Measurements from ENCODE around the gene ITPR3.

Gene ITPR3

DNA sequence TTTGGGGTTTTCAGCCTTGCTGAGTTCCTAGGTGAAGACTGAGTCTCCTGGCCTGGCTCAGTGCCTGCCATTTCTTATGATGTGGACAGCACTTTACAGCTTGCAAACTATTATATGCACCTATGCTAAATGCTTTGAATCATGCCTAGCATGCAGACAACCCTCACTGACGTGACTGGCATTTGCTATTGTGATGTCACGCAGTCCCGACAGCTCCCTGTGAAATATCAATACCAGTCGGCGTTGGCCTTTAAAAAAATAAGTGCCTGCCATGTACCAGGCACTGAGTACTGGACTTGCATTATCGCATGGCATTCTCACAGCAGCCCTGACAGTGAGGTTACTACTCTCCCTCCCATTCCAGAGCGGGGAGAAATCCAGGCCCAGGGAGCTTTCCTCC is 54.8 kb downstream of the ITPR3 start:
- no peak overlapping the region; a peak in 1 of 20 replicates for H3K4me3 ChIP-seq
- H3K9ac ChIP-seq = peak overlapping the region in 7 of 11 experiments; percentile 4 to 63 (median 36); a peak in 8 of 22 replicates
- 0 out of 22 replicates have a peak, but pooled peaks cover 0 to 5% (median 0%) of the 10 kb centered on the region in 11 experiments for H3K27me3 ChIP-seq
- peak overlapping the region in 9 of 11 experiments; percentile 40 to 66 (median 53); a peak in 16 of 22 replicates for H3K27ac ChIP-seq
- peak overlapping the region; percentile 57 to 91 (median 75) for H3K4me2 ChIP-seq
- peaks cover 0 to 9% (median 0%) of the 10 kb centered on the region in 11 experiments; a peak in 4 of 22 replicates for H4K20me1 ChIP-seq
- no peaks in the 10 kb centered on the region for H3K9me3 ChIP-seq (replicated peaks in 1 of 11)
- H3K4me1 ChIP-seq = peaks cover 63 to 89% (median 80%) of the 10 kb centered on the region in 10 experiments
- no peak for TF ChIP-seq Cebpa-rat (IDR thresholded peaks at IDR 0.05)
- H3K36me3 ChIP-seq = peaks cover 0 to 75% (median 48%) of the 10 kb centered on the region in 11 experiments; a peak in 16 of 22 replicates

DNA sequence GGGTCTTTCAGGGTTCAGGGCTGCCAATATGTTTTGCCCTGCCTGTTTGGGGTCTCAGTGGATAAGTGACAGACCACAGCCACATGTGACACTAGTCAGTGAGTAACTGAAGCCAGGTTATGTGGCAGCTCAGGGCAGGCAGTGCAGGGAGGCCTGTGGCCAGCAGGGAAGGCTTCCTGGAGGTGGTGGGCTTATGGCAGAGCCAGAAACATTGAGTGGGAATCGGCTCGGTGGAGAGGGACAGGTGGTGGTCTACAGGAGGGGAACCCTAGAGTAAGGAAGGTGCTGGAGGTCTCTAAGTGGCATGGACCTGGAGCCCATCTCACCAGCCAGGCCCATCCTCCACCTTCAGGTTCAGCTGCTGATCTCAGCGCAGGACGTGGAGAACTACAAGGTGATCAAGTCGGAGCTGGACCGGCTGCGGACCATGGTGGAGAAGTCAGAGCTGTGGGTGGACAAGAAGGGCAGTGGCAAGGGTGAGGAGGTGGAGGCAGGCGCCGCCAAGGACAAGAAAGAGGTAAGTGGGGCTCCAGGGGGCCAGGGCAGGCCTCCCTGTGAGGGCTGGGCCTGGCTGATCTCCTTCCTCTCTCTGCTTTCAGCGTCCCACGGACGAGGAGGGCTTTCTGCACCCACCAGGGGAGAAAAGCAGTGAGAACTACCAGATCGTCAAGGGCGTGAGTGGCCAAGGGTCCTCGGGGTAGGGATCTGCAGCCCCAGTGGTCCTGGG is 55.5 kb downstream of the ITPR3 start:
- Histone ChIP-seq H3K9ac (peak overlapping the region in 3 of 11 experiments; percentile 11 to 31 (median 14); a peak in 5 of 22 replicates), H3K4me3 (no peak overlapping the region), H3K36me3 (peaks cover 0 to 75% (median 53%) of the 10 kb centered on the region in 11 experiments; a peak in 16 of 22 replicates), H3K27me3 (0 out of 22 replicates have a peak, but pooled peaks cover 0 to 5% (median 0%) of the 10 kb centered on the region in 11 experiments), H4K20me1 (peaks cover 0 to 9% (median 0%) of the 10 kb centered on the region in 11 experiments; a peak in 4 of 22 replicates), H3K9me3 (replicated peaks in 1 of 11) (no peaks in the 10 kb centered on the region), H3K4me2 (peak overlapping the region; percentile 57 to 91 (median 81); a peak in 21 of 22 replicates), H3K27ac (peak overlapping the region in 8 of 11 experiments; percentile 40 to 66 (median 53); a peak in 10 of 22 replicates), H3K4me1 (peaks cover 63 to 87% (median 80%) of the 10 kb centered on the region in 10 experiments)
- no peak for TF ChIP-seq Cebpa-rat (IDR thresholded peaks at IDR 0.05)

DNA sequence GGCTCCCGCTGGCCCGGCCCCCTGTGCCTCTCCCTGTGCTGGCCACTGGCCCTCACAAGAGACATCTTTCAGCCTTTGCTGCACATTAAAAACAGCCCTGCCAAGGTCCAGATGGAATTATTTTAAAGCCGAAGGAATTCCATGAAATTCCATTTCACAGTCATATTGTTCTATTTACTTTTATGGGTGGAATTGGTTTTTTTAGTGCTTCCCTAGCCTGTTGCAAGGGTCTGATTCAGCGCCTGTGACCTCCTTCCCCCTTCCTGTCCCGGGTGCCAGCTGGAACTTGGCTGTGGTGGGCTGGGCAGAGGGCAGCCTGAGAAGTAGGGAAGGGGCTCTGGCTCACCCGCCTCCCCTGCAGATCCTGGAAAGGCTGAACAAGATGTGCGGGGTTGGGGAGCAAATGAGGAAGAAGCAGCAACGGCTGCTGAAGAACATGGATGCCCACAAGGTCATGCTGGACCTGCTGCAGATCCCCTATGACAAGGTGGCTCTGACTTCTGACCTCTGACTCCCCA is 56.1 kb downstream of the ITPR3 start:
- Histone ChIP-seq H3K4me1 (peaks cover 63 to 90% (median 82%) of the 10 kb centered on the region in 10 experiments), H3K27me3 (0 out of 22 replicates have a peak, but pooled peaks cover 0 to 5% (median 0%) of the 10 kb centered on the region in 11 experiments), H3K4me3 (no peak overlapping the region), H3K9me3 (replicated peaks in 1 of 11) (no peaks in the 10 kb centered on the region), H3K36me3 (peaks cover 0 to 75% (median 54%) of the 10 kb centered on the region in 11 experiments; a peak in 16 of 22 replicates), H3K9ac (peak overlapping the region in 1 of 11 experiments; percentile 31; a peak in 3 of 22 replicates), H3K4me2 (peak overlapping the region; percentile 57 to 91 (median 81)), H4K20me1 (peaks cover 0 to 5% (median 0%) of the 10 kb centered on the region in 11 experiments; a peak in 2 of 22 replicates), H3K27ac (peak overlapping the region in 3 of 11 experiments; percentile 25 to 66 (median 62); a peak in 1 of 22 replicates)
- TF ChIP-seq Cebpa-rat (IDR thresholded peaks at IDR 0.05) = no peak

DNA sequence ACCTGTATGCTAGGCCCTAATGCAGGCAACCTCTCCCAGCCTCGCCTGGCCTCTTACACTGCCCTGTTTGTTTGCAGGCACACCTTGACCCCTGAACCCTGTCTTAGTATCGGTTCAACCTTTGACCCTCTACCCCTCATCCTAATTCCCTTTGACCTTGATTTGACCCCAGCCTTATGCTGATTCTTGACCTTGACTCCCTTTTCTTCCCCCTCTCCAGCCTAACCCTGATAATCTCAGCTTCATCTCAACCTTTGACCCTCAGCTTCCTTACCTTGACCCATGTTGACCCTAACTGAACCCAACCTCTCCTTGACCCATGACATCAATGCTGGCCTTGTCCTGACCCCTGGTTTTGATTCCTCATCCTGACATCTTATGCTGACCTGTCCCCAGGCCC is 56.6 kb downstream of the ITPR3 start:
- no peak for TF ChIP-seq Cebpa-rat (IDR thresholded peaks at IDR 0.05)
- no peak overlapping the region for H3K9ac ChIP-seq
- H3K4me3 ChIP-seq = no peak overlapping the region
- H3K36me3 ChIP-seq = peaks cover 0 to 77% (median 55%) of the 10 kb centered on the region in 11 experiments; a peak in 16 of 22 replicates
- 0 out of 22 replicates have a peak, but pooled peaks cover 0 to 5% (median 0%) of the 10 kb centered on the region in 11 experiments for H3K27me3 ChIP-seq
- H3K27ac ChIP-seq = peak overlapping the region in 2 of 11 experiments; percentile 25 to 62; a peak in 2 of 22 replicates
- H3K4me1 ChIP-seq = peaks cover 67 to 93% (median 84%) of the 10 kb centered on the region in 10 experiments
- H3K4me2 ChIP-seq = peak overlapping the region; percentile 57 to 91 (median 81); a peak in 20 of 22 replicates
- no peaks in the 10 kb centered on the region for H3K9me3 ChIP-seq (replicated peaks in 1 of 11)
- H4K20me1 ChIP-seq = peaks cover 0 to 9% (median 0%) of the 10 kb centered on the region in 11 experiments; a peak in 2 of 22 replicates

DNA sequence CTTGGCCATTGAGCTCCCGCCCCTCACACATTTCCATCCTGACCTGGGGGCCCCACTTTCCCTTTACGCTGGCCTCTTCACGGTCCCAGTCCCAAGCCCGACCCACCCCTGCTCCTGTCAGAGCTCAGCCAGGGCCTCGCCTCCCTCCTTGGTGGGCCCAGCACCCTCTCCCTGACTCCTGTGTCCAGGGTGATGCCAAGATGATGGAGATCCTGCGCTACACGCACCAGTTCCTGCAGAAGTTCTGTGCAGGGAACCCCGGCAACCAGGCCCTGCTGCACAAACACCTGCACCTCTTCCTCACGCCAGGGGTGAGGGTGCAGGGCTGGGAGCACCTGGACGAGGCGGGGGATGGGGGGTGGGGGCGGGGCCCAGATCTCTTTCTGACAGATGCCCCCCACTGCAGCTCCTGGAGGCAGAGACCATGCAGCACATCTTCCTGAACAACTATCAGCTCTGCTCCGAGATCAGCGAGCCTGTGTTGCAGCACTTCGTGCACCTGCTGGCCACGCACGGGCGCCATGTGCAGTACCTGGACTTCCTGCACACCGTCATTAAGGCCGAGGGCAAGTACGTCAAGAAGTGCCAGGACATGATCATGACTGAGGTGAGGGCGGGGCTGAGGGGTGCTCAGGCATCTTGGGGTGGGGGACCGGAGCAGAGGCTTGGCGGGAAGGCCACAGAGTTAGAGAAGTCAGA is 57.3 kb downstream of the ITPR3 start:
- H3K4me1 ChIP-seq = peaks cover 69 to 93% (median 84%) of the 10 kb centered on the region in 10 experiments
- H3K9ac ChIP-seq = peak overlapping the region in 1 of 11 experiments; percentile 41; a peak in 3 of 22 replicates
- H3K27ac ChIP-seq = no peak overlapping the region; a peak in 1 of 22 replicates
- peak overlapping the region; percentile 14 to 91 (median 81); a peak in 19 of 22 replicates for H3K4me2 ChIP-seq
- H3K9me3 ChIP-seq (replicated peaks in 1 of 11) = no peaks in the 10 kb centered on the region
- TF ChIP-seq Cebpa-rat (IDR thresholded peaks at IDR 0.05) = no peak
- peaks cover 0 to 14% (median 0%) of the 10 kb centered on the region in 11 experiments; a peak in 2 of 22 replicates for H4K20me1 ChIP-seq
- H3K4me3 ChIP-seq = no peak overlapping the region
- 0 out of 22 replicates have a peak, but pooled peaks cover 0 to 5% (median 0%) of the 10 kb centered on the region in 11 experiments for H3K27me3 ChIP-seq
- peaks cover 0 to 75% (median 53%) of the 10 kb centered on the region in 11 experiments; a peak in 16 of 22 replicates for H3K36me3 ChIP-seq

DNA sequence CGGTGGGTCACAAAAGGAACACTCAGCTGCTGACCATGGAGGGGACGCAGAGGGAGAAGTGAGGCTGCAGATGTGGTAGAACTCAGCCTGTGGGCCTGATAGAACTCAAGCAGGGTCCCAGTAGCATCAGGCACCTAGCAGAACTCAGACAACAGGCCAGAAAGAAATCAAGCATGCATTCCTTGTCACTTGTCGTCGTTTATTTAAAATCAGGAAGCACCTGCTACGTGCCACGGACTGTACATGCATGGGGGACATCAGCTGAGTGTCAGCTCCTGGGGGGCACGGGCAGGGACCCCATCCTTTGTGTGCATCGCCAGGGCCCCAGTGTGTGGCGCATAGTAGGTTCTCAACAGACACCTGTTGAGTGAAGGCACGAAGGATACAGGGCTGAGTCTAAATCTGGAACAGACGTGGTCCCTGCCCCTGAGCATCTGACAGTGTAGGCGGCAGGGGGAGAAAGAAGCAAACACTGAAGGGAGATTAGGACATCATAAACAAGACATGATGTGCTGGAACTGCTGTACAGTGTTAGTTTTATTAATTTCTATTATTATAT is 57.9 kb downstream of the ITPR3 start:
- peaks cover 0 to 75% (median 50%) of the 10 kb centered on the region in 11 experiments; a peak in 16 of 22 replicates for H3K36me3 ChIP-seq
- TF ChIP-seq Cebpa-rat (IDR thresholded peaks at IDR 0.05) = no peak
- H3K27ac ChIP-seq = no peak overlapping the region
- 0 out of 22 replicates have a peak, but pooled peaks cover 0 to 5% (median 0%) of the 10 kb centered on the region in 11 experiments for H3K27me3 ChIP-seq
- H4K20me1 ChIP-seq = peaks cover 0 to 14% (median 0%) of the 10 kb centered on the region in 11 experiments; a peak in 2 of 22 replicates
- no peaks in the 10 kb centered on the region for H3K9me3 ChIP-seq (replicated peaks in 1 of 11)
- peak overlapping the region in 1 of 11 experiments; percentile 41; a peak in 4 of 22 replicates for H3K9ac ChIP-seq
- H3K4me3 ChIP-seq = 0 out of 20 replicates have a peak overlapping the region, but pooled peaks of 1 of the 10 experiments have one; percentile 29
- H3K4me2 ChIP-seq = peak overlapping the region; percentile 14 to 90 (median 63); a peak in 21 of 22 replicates
- peaks cover 69 to 93% (median 84%) of the 10 kb centered on the region in 10 experiments for H3K4me1 ChIP-seq

DNA sequence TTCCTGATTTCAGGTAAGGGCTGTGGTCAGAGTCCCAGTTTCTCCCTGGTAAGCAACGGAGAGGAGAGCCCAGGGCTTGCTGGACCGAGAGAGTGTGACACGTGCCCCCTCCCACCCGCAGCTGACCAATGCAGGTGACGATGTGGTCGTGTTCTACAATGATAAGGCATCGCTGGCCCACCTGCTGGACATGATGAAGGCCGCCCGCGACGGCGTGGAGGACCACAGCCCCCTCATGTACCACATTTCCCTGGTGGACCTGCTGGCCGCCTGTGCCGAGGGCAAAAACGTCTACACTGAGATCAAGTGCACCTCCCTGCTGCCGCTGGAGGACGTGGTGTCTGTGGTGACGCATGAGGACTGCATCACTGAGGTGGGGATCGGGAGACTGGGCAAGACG is 58.6 kb downstream of the ITPR3 start:
- no peak for TF ChIP-seq Cebpa-rat (IDR thresholded peaks at IDR 0.05)
- peak overlapping the region; percentile 10 to 90 (median 63); a peak in 20 of 22 replicates for H3K4me2 ChIP-seq
- no peaks in the 10 kb centered on the region for H3K9me3 ChIP-seq (replicated peaks in 1 of 11)
- H3K36me3 ChIP-seq = peaks cover 0 to 75% (median 52%) of the 10 kb centered on the region in 11 experiments; a peak in 18 of 22 replicates
- H3K4me1 ChIP-seq = peaks cover 61 to 86% (median 79%) of the 10 kb centered on the region in 10 experiments
- peak overlapping the region in 1 of 11 experiments; percentile 41; a peak in 2 of 22 replicates for H3K9ac ChIP-seq
- H3K4me3 ChIP-seq = no peak overlapping the region
- H4K20me1 ChIP-seq = peaks cover 0 to 14% (median 0%) of the 10 kb centered on the region in 11 experiments; a peak in 2 of 22 replicates
- H3K27ac ChIP-seq = no peak overlapping the region
- 0 out of 22 replicates have a peak, but pooled peaks cover 0 to 5% (median 0%) of the 10 kb centered on the region in 11 experiments for H3K27me3 ChIP-seq

All from BLaER1 treated with 17β-estradiol and CSF1 and Interleukin-3, amounts not matched to agents 10 nM and 100 nM (cell line).